Measurements from ENCODE around the gene HECTD4.

GRCh38 chr12:112172556-112173324, 209.5 kb downstream of the HECTD4 start:
- no peak for TF ChIP-seq ZFX (IDR thresholded peaks at IDR 0.05; ENCODE audit: borderline replicate concordance)
- TF ChIP-seq, protein P1, sequence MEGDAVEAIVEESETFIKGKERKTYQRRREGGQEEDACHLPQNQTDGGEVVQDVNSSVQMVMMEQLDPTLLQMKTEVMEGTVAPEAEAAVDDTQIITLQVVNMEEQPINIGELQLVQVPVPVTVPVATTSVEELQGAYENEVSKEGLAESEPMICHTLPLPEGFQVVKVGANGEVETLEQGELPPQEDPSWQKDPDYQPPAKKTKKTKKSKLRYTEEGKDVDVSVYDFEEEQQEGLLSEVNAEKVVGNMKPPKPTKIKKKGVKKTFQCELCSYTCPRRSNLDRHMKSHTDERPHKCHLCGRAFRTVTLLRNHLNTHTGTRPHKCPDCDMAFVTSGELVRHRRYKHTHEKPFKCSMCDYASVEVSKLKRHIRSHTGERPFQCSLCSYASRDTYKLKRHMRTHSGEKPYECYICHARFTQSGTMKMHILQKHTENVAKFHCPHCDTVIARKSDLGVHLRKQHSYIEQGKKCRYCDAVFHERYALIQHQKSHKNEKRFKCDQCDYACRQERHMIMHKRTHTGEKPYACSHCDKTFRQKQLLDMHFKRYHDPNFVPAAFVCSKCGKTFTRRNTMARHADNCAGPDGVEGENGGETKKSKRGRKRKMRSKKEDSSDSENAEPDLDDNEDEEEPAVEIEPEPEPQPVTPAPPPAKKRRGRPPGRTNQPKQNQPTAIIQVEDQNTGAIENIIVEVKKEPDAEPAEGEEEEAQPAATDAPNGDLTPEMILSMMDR (IDR thresholded peaks at IDR 0.05), result no peak
